GM21717 (cell line): ENCODE data around the gene CCDC85C.

Source experiments
- ATAC-seq: cut with Tn5 transposase; IDR thresholded peaks from one replicate; pipeline ENCODE4 v1.9.1; 2021; ENCODE audit warnings: mild to moderate bottlenecking, moderate library complexity; ENCODE audit not compliant: unreplicated experiment

Gene CCDC85C

DNA sequence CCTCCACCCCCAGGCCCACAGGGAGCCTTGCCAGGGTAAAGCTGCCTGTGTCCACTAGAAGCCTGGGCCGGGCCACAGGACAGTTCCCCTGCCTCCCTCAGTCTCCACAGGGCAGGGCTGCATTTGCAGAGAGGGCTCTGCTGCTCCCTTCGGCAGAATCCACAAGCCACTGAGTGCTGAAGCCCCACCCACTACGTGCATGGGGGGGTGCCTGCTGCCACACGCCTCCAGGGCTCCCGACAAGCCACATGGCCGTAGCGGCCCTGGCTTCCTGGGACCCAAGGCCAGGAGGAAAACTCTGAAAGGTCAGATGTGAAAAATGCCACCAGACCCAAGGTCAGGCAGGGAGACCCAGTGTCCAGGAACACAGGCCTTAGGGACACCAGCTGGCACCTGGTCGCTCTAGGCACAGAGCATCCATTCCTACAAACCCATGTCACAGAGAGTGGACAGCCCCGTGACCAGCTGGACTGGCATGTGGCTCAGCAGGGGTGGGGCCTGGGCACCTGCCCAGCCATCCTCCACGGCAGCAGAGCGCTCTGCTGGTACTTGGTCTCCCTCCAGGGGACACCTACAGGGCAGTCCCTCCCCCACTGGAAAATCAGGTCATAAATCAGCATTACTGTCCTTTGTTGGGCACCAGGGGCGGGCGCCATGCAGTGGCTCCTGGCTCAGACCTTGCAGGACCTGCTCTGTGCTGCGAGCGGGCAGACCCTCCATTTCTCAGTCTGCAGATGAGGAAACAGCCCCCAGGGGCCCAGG lies 42.9 kb downstream of the CCDC85C start:
- no peak for ATAC-seq

DNA sequence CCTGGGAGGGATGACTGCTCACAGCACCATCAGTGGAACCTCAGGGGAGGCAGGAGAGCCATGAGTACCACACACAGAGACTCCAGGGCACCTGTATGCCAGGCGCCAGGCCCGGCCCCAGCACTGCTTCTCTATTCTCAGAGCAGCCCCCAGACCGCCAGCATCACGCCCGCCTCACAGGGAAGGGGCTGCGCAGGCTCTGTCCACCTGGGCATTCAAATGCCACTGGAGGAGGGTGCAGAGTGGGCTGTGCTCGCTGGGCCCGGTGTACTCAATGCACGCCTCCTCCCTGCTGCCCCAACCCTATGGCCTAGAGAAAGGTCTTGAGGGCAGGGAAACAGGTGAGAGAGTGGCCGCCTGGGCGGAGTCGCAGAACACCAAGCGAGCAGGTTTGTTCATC lies 43.6 kb downstream of the CCDC85C start:
- ATAC-seq, result no peak

DNA sequence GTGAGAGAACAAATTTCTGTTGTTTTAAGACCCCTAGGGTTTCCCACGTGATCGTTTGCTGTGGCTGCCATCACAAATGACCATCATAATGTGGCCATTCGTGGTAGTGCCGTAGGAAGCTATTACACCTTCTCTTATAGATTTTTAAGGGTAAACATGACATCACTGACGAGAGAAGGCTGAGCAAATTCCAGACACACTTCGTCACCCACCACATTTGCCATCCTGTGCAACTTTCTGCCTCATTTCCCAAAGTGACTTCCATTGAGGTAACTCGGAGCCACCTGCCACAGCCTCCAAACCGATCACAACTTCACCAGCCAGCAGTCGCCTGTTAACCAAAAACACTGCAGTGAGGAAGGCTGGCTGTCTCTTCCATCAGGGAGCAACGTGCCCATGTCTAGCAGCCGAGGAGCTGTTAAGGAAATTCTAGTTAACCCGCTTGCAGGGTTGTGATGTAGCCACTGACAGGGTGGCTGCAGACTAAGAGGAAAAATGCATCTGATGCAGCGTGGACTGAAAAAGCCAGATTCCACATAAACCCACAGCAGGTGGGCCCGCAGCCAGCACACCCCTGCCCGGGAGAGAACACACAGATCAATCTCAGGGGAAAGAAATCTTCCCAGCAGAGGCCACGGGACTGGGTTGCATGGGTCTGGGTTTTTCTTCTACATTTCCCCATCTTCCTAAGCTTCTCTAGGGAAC lies 44.6 kb downstream of the CCDC85C start:
- no peak for ATAC-seq

DNA sequence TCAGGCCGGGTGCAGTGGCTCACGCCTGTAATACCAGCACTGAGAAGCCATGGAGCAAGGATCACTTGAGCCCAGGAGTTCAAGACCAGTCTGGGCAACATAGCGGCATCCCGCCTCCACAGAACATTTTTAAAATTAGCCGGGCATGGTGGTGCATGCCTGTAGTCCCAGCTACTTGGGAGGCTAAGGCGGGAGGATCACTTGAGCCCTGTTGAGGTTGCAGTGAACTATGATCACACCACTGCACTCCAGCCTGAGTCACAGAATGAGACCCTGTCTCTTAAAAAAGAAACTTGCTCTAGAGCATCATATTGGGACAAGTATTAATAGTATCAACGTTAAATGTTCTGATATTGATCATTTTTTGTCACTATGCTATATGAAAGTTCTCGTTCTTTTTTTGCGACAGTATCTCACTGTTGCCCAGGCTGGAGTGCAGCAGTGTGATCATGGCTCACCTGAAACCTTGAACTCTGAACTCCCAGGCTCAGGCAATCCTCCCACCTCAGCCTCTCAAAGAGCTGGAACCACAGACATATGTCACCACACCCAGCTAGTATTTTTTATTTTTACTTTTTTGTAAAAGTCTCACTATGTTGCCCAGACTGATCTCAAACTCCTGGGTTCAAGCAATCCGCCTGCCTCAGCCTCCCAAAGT lies 47.7 kb downstream of the CCDC85C start:
- ATAC-seq, result no peak

DNA sequence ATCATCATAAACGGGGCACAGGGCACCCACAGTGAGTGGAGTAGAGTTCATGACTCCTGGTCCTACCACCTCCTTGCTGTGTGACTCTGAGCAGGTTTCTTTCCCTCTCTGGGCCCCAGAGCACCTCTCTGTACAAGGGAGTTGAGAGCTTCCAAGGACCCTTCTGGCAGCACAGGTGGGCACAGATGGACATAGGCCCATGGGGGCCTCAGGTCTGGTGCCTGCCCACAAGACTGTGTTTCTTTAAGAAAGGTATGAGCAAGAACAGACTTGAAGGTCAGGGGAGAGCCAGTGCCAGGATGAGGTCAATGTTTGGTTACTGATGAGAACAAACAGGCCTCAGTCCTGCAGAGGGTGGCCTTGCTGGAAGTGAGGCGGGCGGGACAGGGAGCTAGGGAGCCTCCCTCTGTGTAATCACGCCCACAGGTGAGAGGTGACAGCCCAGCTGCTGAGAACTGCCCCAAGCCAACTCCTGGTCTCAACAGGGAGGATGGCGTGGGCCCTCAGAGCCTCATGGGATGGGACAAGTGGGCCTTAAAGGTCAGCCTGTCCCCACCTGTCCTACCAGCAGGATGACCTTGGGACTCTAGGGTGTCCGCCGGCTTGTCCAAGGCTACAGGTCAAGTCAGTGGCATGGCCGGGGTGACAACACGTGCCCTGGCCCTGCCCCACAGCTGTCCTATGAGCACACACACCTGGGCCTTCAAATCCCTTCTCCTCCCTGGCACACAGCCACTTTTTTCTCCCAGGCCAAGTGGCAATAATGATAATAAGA lies 49.1 kb downstream of the CCDC85C start:
- no peak for ATAC-seq

DNA sequence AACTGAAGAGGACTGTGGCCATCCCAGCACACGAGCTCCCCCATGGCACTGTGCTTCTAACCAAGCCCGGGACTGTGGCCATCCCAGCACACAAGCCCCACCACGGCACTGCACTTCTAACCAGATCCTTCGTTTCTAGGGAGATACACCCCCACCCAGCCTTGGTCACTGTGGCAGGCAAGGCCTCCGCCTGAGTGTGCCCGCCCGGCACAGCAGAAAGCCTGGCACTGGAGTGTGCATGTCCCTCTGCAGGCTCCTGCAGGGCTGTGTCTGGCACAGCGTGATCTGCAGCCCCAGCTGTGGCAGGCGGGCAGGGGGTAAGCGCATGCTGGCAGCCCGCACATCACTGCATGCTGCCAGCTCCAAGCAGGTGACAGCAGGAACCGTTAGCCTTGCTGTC lies 49.8 kb downstream of the CCDC85C start:
- ATAC-seq, result no peak

DNA sequence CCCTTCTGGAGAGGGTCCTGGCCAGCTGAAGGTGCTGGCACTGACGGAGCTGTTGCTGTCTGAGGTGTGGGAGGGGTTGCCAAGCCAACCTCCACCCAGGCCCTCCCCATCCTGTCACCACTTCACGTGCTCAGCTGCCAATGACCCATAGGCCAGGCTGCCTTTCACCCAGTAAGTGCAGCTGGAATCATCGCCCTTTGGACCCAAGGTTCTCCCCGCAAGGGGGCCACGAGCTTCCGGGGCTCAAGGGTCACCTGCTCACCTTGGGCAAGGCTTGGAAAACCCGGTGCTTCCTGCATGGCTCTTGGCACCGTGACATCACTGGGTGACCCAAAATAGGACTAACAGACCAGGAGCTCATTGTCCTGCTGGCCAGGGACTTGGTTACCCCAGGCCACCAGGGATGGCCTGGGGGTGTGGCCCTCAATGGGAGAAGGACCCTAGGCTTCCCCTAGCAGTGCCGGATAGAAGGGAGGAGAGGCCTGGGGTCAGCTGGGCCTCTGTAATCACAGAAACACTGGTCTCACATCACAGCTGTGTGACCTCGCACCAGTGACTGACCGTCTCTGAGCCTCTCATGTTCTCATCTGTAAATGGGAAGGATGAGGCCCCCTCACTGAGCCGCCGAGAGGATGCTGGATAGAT lies 51.3 kb downstream of the CCDC85C start:
- ATAC-seq, result no peak

DNA sequence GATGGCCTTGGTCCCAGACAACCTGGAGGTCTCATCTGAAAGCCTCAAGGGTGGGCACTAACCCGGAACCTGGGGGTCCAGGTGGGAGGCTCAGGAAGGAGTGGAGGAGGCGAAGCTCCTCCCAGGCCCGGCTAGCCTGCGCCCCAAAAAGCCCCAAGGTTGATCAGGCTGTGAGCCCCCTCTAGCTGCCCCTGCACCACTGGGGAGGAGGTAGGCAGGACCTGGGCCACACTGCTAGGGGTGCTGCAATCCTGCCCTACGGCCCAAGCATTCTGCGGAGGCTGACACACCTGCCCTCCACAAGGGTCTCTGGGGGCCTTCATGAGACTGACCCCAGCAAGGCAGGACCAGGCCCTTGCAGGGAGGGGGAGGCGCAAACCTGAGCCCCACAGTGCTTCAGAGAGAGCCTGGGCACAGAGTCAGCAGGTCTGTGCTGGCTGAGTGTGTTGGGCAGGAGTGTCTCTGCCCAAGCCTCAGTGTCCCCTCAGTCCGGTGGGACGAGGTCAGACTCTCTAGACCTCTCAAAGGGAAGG lies 51.9 kb downstream of the CCDC85C start:
- no peak for ATAC-seq

DNA sequence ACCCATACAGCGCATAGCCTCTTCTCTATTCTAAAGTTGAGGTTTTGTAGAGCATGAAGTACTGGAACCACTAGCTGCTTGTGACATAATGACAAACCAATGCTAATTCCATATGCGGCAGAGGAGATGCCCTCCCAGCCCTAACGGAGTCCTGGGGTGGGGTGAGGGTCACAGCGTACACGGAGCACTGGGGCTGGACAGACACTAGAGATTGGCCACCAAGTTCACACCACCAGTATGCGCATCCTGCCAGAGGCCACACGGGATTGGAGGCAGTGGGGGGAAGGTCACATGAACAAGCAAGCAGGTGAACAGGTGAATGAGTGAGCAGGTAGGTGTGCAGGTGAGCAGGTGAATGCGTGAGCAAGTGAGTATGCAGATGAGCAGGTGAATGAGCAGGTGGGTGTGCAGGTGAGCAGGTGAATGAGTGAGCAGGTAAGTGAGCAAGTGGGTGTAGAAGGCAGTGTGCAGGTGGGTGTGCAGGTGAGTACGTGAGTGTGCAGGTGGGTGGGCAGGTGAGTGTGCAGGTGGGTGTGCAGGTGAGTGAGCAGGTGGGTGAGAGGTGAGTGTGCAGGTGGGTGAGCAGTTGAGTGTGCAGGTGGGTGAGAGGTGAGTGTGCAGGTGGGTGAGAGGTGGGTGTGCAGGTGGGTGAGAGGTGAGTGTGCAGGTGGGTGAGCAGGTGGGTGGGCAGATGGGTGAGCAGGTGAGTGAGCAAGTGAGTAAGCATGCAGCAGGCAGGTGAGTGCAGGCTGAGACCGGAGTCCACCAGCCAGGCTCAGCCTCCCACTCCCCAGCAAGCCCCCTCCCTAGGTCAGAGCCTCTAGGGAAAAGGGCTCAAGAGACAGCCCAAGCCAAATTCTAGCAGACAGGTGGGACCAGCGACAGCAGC lies 52.7 kb downstream of the CCDC85C start:
- ATAC-seq, result no peak

DNA sequence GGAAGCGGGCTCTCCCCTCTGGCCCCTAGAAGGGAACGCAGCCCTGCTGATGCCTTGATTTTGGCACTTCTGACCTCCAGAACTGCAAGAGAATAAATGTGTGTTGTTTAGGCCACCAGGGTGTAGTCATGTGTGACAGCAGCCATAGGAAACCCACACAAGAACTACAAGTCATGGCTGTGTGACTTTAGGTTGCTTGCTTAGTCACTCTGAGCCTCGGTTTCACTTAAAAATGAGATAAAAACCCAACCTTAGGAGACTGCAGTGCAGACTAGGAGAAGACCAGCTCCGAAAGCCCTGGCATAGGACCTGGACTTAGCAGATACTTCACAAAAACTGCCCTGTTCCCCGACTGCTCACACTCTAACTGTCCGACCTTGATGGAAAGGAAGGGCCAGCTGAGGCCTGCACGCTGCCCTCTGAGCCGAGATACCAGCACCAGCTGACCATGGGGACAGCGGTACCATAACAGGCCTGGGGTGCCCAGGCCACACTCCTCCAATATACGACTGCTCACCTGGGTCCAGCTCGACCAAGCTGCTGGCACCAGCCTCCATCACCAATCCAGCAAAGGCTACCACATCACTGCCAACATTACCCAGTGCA lies 53.5 kb downstream of the CCDC85C start:
- no peak for ATAC-seq

DNA sequence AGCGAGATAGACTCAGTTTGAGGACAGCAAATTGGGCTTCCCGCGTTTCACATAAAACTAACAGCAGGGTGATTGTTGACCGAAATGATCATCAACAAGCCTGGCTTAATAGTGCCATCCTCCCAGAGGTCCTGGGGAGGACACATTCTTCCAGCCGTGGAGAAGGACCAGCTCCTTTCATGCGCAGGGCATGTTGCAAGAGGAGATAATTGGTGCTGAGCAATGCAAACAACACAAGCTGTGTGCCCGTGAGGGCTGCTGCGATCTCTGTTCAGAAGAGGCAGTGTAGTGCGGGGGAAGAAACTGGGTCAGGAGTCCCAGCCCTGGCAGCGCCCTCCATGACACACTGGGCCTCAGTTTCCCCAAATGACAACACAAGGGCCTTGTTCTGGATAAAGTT lies 54.3 kb downstream of the CCDC85C start:
- no peak for ATAC-seq

DNA sequence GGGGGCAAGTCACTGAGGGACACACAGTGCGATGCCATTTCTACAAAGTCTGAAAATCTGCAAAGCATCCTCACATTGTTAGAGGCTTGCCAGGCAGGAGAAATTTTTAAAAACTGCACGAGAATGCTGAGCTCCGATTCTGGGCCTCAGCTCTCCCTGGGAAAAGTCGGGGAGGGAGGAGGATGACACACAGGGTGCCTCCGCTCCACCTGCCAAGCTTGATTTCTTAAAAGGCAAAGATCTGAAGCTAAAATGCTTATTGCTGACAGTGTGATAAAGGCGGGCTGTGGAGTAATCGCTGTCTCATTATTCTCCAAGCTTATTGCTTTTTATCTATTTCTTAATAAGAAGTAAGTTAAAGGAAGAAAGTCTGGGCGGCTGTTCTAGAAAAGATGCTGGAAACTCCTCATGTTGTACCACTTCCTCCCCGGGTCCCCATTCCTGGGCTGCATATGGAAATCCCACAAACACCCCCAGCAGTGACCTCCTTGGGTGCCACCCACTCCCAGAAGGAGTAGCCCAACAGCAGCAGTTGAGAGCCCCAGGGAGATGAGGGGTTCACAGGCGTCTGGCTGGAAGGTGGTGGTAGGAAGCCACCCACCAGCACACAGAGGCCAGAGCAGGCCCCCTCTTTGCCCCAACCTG lies 55.0 kb downstream of the CCDC85C start:
- no peak for ATAC-seq

DNA sequence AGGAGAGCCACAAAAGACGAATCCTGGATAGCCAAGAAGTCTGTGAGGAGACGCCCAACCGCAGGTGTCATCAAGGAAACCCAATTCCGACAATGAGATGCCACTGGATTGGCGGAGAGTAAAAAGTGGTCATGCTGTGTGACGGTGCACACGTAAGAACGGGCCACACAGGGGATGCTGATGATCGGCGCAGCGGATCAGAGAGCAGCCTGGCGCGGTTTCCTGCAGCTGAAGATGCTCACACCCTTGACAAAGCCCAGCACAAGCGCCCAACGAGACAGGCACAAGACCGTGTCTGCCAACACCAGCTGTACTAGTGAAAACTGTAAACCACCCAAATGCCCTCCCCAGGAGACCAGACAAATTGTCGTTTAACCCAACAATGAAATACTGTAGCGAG lies 55.8 kb downstream of the CCDC85C start:
- ATAC-seq, result no peak

DNA sequence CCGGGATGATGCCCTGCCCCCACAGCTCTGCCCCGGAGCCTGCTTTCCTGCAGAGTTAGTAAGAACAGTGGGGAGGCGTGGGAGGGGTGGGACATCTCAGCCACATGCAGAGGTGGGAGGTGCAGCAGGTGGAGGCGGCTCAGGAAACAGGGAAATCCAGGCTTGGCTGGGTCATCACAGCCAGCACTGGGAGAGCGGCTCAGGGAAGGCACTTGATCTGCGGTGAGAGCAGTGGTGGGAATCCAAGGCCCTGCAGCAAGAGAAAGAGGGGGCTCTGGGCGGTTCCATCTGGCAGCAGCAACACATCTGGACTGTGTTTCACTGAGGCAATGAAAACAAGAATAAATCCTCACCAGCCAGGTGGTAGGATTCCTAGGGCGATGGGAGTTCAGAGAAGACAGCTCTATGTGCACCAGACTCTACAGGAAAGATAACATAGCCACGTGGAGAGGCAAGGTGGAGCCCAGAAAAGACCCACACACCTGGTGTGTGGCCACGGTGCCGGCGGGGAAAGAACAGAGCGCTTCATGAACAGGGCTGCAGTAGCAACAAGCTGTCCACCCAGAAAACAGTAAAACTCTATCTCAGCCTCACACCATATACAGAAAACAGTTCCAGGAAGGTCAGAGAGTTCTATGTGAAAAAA lies 57.6 kb downstream of the CCDC85C start:
- no peak for ATAC-seq

DNA sequence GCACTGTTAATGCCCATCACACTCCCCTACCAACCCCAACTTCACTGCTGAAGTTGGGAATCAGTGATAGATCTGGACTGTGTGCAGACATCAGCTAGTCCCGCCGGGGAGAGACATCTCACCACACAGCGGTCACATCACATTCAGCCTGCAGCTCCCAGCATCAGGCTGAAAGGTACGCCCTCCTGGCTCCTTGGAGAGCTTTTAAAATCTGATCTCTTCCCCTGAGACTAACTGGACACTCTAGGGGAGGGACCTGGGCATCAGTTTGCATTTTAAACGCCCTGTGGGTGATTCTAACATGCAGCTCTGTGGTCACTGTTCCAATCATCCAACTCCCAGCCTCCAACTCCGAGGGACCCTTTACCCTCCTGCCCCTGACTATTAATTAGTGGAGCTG lies 58.4 kb downstream of the CCDC85C start:
- no peak for ATAC-seq

DNA sequence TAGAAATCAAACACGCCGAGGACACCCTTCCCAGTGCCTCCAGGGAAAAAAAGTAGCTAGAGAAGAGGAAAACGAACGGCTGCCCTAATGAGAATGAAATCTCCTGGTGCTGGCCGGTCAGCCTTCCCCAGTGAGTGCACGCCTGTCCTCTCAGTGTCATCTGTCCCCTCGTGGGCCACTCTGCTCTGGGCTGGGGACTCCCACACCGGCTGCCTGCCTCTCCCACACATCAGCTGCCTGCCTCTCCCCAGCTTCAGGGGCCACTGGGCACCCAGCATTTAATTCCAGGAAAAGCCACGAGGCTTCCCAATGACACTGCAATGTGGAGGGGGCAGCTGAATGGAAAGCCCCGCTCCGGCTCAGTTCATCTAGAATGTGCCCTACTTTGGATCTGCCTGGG lies 59.0 kb downstream of the CCDC85C start:
- no peak for ATAC-seq

DNA sequence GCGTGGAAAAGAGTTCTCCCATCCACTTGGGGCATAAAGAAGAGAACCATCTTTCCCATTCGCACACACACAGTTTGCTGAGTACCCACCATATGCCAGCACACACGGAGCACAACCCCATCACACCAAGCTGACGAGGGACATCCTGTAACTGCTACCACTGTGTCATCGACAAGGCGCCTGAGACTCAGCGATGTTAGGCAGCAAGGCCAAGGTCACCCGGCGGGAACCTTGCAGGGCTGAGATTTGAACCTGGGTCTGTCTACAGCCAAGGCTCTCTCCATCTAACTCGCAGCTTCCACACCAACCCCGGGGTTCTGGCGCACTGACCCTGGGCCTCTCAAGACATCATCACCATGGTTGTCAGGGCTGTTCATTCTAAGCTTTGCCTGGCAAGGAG lies 60.0 kb downstream of the CCDC85C start:
- no peak for ATAC-seq

DNA sequence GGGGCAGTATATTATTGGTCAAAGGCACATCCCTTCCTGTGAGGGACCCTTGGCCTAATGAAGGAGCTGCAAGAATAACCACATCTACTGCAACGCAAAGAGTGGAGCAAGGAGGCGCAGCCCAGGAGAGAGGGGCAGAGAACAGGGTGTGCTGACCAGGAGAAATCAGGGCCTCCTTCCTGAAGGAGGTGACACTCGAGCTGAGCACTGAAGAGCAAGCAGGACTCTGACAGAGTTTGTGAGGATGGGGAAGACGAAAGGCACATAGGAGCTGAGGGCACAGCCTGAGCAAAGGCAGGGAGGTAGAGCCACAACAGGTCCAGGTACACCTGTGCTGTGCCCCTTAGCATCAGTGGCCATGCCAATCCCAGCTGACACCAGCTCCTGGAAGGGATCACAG lies 60.6 kb downstream of the CCDC85C start:
- no peak for ATAC-seq
